Hematopoietic multipotent progenitor cell treated with erythropoietin and hydrocortisone succinate and interleukin-3 and kit ligand, for 17 days (in vitro differentiated cells): Measurements from ENCODE around the gene FAM43A.

Experiments
- DNase-seq: peaks from one replicate; pipeline ENCODE4 v3.0.0-alpha.2; 2015; ENCODE audit warnings: low spot score

Gene FAM43A, protein sequence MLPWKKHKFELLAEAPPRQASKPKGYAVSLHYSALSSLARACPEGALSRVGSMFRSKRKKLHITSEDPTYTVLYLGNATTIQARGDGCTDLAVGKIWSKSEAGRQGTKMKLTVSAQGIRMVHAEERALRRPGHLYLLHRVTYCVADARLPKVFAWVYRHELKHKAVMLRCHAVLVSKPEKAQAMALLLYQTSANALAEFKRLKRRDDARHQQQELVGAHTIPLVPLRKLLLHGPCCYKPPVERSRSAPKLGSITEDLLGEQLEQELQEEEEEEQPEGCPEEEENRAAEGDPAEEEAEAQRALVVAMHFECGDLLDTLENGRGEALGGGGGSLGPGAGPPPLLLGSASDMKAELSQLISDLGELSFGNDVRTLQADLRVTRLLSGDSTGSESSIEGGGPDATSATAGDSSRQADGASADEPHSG

GRCh38 chr3:194685718-194686413, at the start of gene FAM43A:
TSS of gene FAM43A (plus strand) at chr3:194685883. CDS start at chr3:194686827, 944 bp downstream.
- no peak for DNase-seq

DNA sequence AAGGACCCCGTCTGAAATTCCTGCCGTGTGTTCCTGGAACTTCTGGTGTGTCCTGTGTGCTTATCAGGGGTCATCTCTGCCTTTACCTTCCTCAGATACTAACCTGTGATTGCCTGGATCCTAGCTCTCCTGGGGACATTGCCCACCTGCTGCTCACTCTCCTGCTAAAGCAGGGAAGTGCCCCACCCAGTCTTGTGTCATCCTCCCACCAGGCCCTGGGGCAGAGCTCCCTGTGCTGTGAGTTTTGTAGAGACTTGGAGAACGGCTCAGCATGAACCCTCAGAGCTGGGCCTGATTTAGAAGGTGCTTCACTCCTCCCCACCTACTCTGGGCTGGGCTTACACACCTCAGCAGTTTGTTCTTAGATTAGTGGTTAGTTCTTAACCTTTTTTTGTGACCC, 48.6 kb upstream of the FAM43A start:
- no peak for DNase-seq

- DNase-seq: no peak
These were observed 47.9 kb upstream of the FAM43A start for GRCh38 chr3:194637541-194638400.

GRCh38 chr3:194638991-194639605, 46.6 kb upstream of the FAM43A start:
- no peak for DNase-seq

GRCh38 chr3:194640829-194641228, 44.9 kb upstream of the FAM43A start:
- no peak for DNase-seq

DNA sequence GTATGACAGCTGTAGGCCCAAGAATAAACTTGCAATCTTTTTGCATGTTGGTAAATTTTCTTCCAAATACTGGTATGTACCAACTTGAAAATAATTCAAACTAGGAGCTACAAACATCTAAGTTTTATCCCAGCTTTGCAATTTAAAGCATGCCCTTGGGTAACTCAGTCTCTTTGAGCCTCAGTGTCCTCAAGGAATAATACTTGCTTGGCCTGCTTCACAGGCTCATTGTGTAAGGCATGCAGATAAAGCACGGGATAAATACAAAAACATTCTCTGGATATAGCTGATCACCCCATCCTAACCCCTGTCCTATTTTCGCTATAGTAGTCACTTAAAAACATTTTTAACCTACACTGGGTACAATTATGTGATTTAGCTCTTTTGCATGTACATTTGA, 42.9 kb upstream of the FAM43A start:
- DNase-seq: no peak

- no peak for DNase-seq
These were observed 37.9 kb upstream of the FAM43A start for GRCh38 chr3:194647747-194648146.

DNA sequence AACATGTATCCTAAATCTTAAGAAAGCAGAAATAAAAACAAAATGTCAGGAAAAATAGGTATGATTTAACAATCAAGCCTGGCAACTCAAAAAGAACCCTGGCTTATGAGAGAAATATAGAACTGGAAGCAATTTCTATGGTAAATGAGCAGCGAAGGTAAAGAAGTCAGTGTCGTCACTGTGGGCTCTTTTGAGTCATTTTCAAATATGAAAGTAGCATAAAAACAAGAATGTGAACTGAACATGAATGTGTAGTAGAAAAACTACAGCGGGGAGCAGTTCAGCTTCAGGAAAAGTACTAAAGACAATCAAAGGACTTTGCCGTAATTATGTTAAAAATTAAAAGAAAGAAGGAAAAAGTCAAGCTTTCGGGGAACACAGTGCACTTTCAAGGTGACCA, 31.2 kb upstream of the FAM43A start:
- no peak for DNase-seq

DNA sequence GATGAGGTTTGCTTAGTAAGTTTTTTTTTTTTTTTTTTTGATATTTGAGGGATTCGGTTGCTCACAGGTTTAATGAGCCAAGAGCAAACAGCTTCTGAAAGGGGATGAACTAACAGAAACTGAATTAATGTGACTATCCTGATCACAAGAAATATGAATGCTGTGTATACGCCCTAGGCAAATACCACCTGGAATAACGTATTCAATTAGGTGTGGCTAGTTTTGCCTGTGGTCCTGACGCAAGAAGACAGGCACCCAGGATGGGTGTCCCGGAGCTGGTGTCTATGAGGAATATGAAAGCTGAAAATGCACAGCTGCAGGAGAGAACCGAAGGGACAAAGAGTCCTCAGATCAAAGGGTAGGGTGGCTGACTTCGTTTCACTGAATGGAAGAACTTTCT, 28.2 kb upstream of the FAM43A start:
- DNase-seq: no peak

- no peak for DNase-seq
These were observed 27.0 kb upstream of the FAM43A start for GRCh38 chr3:194658477-194659242.

- DNase-seq: no peak
These were observed 25.9 kb upstream of the FAM43A start for GRCh38 chr3:194659778-194660177.

DNA sequence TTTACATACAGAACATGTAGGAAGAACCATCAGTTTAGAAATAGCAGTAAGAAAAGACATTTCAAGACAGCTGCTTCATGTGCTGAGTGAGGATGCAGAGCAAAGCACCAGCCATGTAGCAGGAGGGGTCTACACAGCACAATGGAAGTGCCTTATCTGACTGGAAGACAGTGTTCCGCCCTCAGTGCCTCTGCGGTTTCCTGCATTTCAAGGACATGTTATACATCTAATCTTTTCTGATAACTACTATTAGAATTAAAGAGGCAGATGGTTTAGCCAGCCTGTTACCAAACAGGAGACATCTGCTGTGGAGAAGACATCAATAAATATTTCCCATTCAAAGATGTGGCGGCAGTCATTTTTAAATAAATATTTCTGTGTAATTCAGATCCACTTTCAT, 24.3 kb upstream of the FAM43A start:
- no peak for DNase-seq

DNA sequence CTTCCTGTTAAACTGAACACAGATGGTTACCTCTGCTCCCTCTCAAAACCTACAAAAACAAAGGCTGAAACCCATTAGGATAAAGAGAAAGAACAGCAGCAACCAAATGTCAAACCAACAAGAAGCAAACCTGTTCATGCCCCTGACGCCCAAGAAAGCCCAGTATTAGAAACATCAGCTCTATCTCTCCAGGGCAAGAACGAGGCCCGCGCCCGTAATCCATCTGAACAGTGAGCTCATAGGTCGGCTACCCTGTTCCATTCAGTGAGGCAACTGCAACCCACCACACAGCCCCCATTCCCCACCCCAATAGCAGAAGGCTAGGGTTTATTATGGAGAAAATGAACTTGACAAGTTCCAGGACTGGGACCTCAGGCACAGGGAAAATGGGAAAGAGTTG, 23.7 kb upstream of the FAM43A start:
- no peak for DNase-seq

- no peak for DNase-seq
These were observed 20.8 kb upstream of the FAM43A start for GRCh38 chr3:194664857-194665256.

- no peak for DNase-seq
These were observed 18.3 kb upstream of the FAM43A start for GRCh38 chr3:194667363-194667762.

GRCh38 chr3:194671511-194671899, 14.2 kb upstream of the FAM43A start:
- DNase-seq: no peak

DNA sequence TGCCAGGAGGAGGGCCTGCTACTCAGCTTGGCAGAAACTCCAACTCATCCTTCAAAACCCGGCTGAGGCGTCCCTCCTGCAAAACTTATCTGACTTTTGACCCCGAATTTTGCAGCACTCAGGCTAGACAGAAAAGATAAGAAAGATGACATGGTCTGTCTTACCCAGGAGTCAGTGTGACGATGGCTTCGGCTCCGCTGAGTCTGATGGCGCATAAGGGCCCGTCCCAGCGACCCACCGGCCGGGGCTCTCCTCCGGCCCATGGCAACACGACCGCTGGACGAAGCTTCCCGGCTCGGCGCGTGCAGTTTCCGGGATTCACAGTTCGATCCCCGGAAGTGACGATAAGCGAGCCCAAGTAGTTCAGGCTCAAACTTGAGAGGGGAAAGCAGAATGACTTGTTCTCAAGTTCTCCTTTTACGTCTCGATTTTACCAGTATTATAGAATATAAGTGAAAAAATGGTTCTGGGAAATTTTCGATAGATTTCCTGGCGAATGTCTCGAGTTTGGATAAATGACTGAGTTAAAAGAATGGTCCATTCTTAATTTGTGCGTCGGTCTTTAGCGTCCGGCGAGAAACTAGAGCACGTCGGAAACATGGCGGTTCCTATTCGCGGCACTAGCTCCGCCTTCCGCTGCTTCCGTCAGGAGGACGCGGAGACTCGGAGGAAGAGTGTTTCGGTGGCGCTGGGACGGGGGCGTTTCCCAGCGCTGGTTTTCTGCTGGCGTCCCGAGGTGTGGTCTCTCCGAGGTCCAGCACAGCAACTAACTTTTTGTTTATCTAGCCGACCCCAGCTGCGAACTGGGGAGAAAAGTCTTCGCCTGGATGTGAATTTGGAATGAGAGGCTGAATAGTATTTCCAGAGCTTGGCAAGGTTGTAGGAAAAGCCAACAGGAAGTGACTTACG, 13.5 kb upstream of the FAM43A start, which contains the start of gene LSG1:
LSG1 (minus strand) TSS at position 292 of the 909 bp plus-strand sequence; CDS start at position 263, 29 bp downstream.
- peak; percentile 95 for DNase-seq

- no peak for DNase-seq
These were observed 12.8 kb upstream of the FAM43A start for GRCh38 chr3:194672876-194673275.

GRCh38 chr3:194673761-194674160, 11.9 kb upstream of the FAM43A start:
- no peak for DNase-seq

DNA sequence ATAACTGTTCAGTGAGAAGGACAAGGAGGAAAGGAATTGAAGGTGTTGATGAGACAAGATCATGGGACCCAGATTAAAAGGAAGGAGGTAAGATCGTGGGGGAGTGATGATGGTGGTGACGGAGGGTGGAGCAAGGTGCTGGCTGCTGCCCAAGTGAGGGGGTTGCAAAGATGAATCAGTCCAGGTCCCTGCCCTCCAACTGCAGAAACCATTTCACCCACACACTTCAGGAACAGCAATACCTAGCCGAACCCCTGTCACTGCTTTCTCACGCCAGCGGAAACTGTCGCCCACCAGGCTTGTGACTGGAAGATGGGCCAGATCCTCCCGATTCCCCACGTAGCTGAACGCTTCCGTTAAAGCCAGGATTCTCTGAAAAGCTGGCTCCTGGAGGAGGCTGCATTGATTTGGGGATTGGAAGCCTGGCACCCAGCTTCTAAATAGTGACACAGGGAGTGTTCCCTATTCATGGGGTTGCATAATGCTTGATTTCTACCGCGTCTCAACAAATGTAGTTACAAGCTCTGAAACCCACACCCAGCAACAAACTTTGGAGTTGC, 10.5 kb upstream of the FAM43A start:
- DNase-seq: no peak
